Caco-2 (cell line): ENCODE results near the gene PDE11A. TPM values are rescaled to one million over a fixed set of nuclear protein-coding genes. Genes with fewer than 3 reads are reported as not detected.

ENCODE experiments used
- BruUV-seq: library from RNA; stranded (reverse); fragments of 400-500 nt; replicated peaks from 2 replicates; lab custom pipeline; 2021; lab: Mats Ljungman, UMichigan
- CTCF ChIA-PET: fragments of 300-600 bp; sonication (Branson Sonifier 250); formaldehyde crosslinking; loops from one replicate; lab custom pipeline; 2022; ENCODE audit warnings: antibody characterized with exemption; lab: Charles Lee
- POLR2A ChIA-PET: fragments of 300-600 bp; sonication (Branson Sonifier 250); formaldehyde crosslinking; loops from one replicate; lab custom pipeline; 2022; ENCODE audit warnings: antibody characterized with exemption; lab: Charles Lee
- DNase-seq, 2 experiments: peaks; one replicate each; pipeline versions ENCODE4 v3.0.0 to v3.0.0-alpha.2; 2020 to 2022
- H3K27me3 ChIP-seq: replicated peaks from 2 replicates; pipeline ENCODE4 v1.6.0; 2011; ENCODE audit warnings: low read length; ENCODE audit not compliant: control insufficient read depth, insufficient read depth
- H3K36me3 ChIP-seq: 2 replicates; pipeline ENCODE4 v1.5.1; 2011; ENCODE audit warnings: low read length; ENCODE audit not compliant: control insufficient read depth, insufficient read depth
- H3K4me1 ChIP-seq: fragments of 250-450 bp; sonication (Bioruptor Pico); 2 replicates; pipeline ENCODE4 v1.5.1; 2020; ENCODE audit warnings: mild to moderate bottlenecking
- H3K4me3 ChIP-seq: 2 replicates; pipeline ENCODE4 v1.5.1; 2011; ENCODE audit warnings: low read depth, mild to moderate bottlenecking, control low read depth, low read length
- H3K9me3 ChIP-seq: fragments of 250-450 bp; sonication (Bioruptor Pico); 2 replicates; pipeline ENCODE4 v1.5.1; 2020; ENCODE audit warnings: mild to moderate bottlenecking, moderate library complexity
- H3K27ac Mint-ChIP-seq: one replicate; pipeline ENCODE4 v1.8.0; 2022; ENCODE audit warnings: mixed read lengths; ENCODE audit not compliant: unreplicated experiment
- H3K27me3 Mint-ChIP-seq: one replicate; pipeline ENCODE4 v1.8.0; 2022; ENCODE audit warnings: mixed read lengths; ENCODE audit not compliant: insufficient read depth, unreplicated experiment
- H3K36me3 Mint-ChIP-seq: one replicate; pipeline ENCODE4 v1.8.0; 2022; ENCODE audit warnings: mild to moderate bottlenecking, mixed read lengths; ENCODE audit not compliant: insufficient read depth, unreplicated experiment
- H3K4me1 Mint-ChIP-seq: one replicate; pipeline ENCODE4 v1.8.0; 2022; ENCODE audit warnings: low read depth, mixed read lengths; ENCODE audit not compliant: unreplicated experiment
- H3K4me3 Mint-ChIP-seq: one replicate; pipeline ENCODE4 v1.8.0; 2022; ENCODE audit warnings: mild to moderate bottlenecking, moderate library complexity, mixed read lengths; ENCODE audit not compliant: unreplicated experiment
- H3K9me3 Mint-ChIP-seq: one replicate; pipeline ENCODE4 v1.8.0; 2022; ENCODE audit warnings: mixed read lengths; ENCODE audit not compliant: unreplicated experiment
- CTCF ChIP-seq, 2 experiments: fragments of 200-600 bp in 1 of 2; IDR thresholded peaks; 1 replicate in 1 of 2; 2 replicates in 1 of 2; pipeline versions ENCODE4 v1.5.1 to v1.8.0; 2011 to 2022; ENCODE audit warnings: antibody characterized with exemption in 1 of 2, control low read depth in 1 of 2, inconsistent platforms in 1 of 2, low read depth in 1 of 2, low read length in 1 of 2, mild to moderate bottlenecking in 1 of 2, moderate library complexity in 1 of 2; ENCODE audit not compliant: insufficient read depth in 1 of 2, severe bottlenecking in 1 of 2, unreplicated experiment in 1 of 2
- intact Hi-C: fragments of 100-400 bp; cut with micrococcal nuclease; formaldehyde crosslinking; loops from one replicate; pipeline ENCODE4 v1.10.0; 2022; ENCODE audit not compliant: unreplicated experiment
- total RNA-seq: library from RNA; stranded (reverse); gene quantifications from 2 replicates; pipeline ENCODE4 v1.2.3, GENCODE V29; 2022

Gene PDE11A
- total RNA-seq, 1 experiment from 2014 or later, result 0.25 TPM

- ChIA-PET POLR2A (interaction anchor here (0.7 kb wide), 1 partner anchor 27 kb away, joined by 5 read pairs; no protein-coding TSS in a partner anchor), CTCF (no interaction called here)
- Mint-ChIP-seq H3K4me3 (peak overlapping the region; percentile 63), H3K27me3 (no peaks in the 10 kb centered on the region), H3K27ac (no peak overlapping the region), H3K9me3 (peaks cover 4% of the 10 kb centered on the region), H3K36me3 (no peaks in the 10 kb centered on the region), H3K4me1 (peaks cover 20% of the 10 kb centered on the region)
- TF ChIP-seq CTCF (IDR thresholded peaks at IDR 0.05; ENCODE audit: insufficient read depth in 1 of 2, low read depth in 1 of 2, low read length in 1 of 2, severe bottlenecking in 1 of 2, unreplicated experiment in 1 of 2), result no peak
- H3K4me1 ChIP-seq, result no peaks in the 10 kb centered on the region
- BruUV-seq, result no TSS peak
- no peak for DNase-seq
- H3K36me3 ChIP-seq, result no peaks in the 10 kb centered on the region
- intact Hi-C loops, result no loop called here
- H3K9me3 ChIP-seq, result no peaks in the 10 kb centered on the region
- peak overlapping the region; percentile 14 for H3K4me3 ChIP-seq
- H3K27me3 ChIP-seq, result no peaks in the 10 kb centered on the region
Measured at GRCh38 chr2:177633910-177634294, 438.7 kb downstream of the PDE11A start.

- TF ChIP-seq CTCF (IDR thresholded peaks at IDR 0.05; ENCODE audit: insufficient read depth in 1 of 2, low read depth in 1 of 2, low read length in 1 of 2, severe bottlenecking in 1 of 2, unreplicated experiment in 1 of 2), result no peak
- Histone ChIP-seq H3K36me3 (no peaks in the 10 kb centered on the region), H3K9me3 (no peaks in the 10 kb centered on the region), H3K4me3 (no peak overlapping the region), H3K27me3 (no peaks in the 10 kb centered on the region), H3K4me1 (no peaks in the 10 kb centered on the region)
- H3K27me3 Mint-ChIP-seq, result no peaks in the 10 kb centered on the region
- no peak overlapping the region for H3K27ac Mint-ChIP-seq
- ChIA-PET CTCF (no interaction called here), POLR2A (no interaction called here)
- no peak overlapping the region for H3K4me3 Mint-ChIP-seq
- peaks cover 20% of the 10 kb centered on the region for H3K4me1 Mint-ChIP-seq
- intact Hi-C loops, result no loop called here
- DNase-seq, result no peak
- no peaks in the 10 kb centered on the region for H3K9me3 Mint-ChIP-seq
- H3K36me3 Mint-ChIP-seq, result no peaks in the 10 kb centered on the region
- BruUV-seq, result no TSS peak
Measured at GRCh38 chr2:177633111-177633510, 439.5 kb downstream of the PDE11A start.

- ChIA-PET POLR2A (no interaction called here), CTCF (no interaction called here)
- H3K27me3 ChIP-seq, result no peaks in the 10 kb centered on the region
- no peaks in the 10 kb centered on the region for H3K4me1 ChIP-seq
- H3K9me3 ChIP-seq, result no peaks in the 10 kb centered on the region
- BruUV-seq, result no TSS peak
- H3K4me3 Mint-ChIP-seq, result no peak overlapping the region
- H3K9me3 Mint-ChIP-seq, result no peaks in the 10 kb centered on the region
- H3K4me1 Mint-ChIP-seq, result peaks cover 8% of the 10 kb centered on the region
- H3K27ac Mint-ChIP-seq, result no peak overlapping the region
- TF ChIP-seq CTCF (IDR thresholded peaks at IDR 0.05; ENCODE audit: insufficient read depth in 1 of 2, low read depth in 1 of 2, low read length in 1 of 2, severe bottlenecking in 1 of 2, unreplicated experiment in 1 of 2), result no peak
- H3K4me3 ChIP-seq, result no peak overlapping the region
- DNase-seq, result no peak
- no peaks in the 10 kb centered on the region for H3K27me3 Mint-ChIP-seq
- intact Hi-C loops, result no loop called here
- H3K36me3 Mint-ChIP-seq, result no peaks in the 10 kb centered on the region
- no peaks in the 10 kb centered on the region for H3K36me3 ChIP-seq
Measured at GRCh38 chr2:177631680-177632079, 440.9 kb downstream of the PDE11A start.
